WTC11 (cell line): Measurements from ENCODE around the gene C2CD5. TPM values are rescaled to one million over a fixed set of nuclear protein-coding genes. Genes with fewer than 3 reads are reported as not detected.

Experiments
- ATAC-seq: fragments of 200-7000 bp; cut with Tn5 transposase; 2 replicates; pipeline ENCODE4 v1.10.0; 2021; ENCODE audit warnings: mild to moderate bottlenecking, moderate library complexity
- CTCF ChIA-PET: fragments of 300-600 bp; sonication (Branson Sonifier 250); formaldehyde crosslinking; loops from one replicate; lab custom pipeline; 2021; ENCODE audit warnings: antibody characterized with exemption; lab: Charles Lee
- POLR2A ChIA-PET: fragments of 350-600 bp; sonication (Branson Sonifier 250); formaldehyde crosslinking; loops from one replicate; lab custom pipeline; 2021; ENCODE audit warnings: antibody characterized with exemption; lab: Charles Lee
- DNase-seq: peaks from one replicate; pipeline ENCODE4 v3.0.0; 2021; ENCODE audit warnings: low spot score
- H3K27ac Mint-ChIP-seq: 2 replicates; pipeline ENCODE4 v1.8.0; 2021; ENCODE audit warnings: mixed read lengths
- H3K27me3 Mint-ChIP-seq: 2 replicates; pipeline ENCODE4 v1.8.0; 2021; ENCODE audit warnings: low read depth, mild to moderate bottlenecking, moderate library complexity, mixed read lengths
- H3K36me3 Mint-ChIP-seq: 2 replicates; pipeline ENCODE4 v1.8.0; 2021; ENCODE audit warnings: mixed read lengths
- H3K4me1 Mint-ChIP-seq: 2 replicates; pipeline ENCODE4 v1.8.0; 2022; ENCODE audit warnings: mixed read lengths
- H3K4me3 Mint-ChIP-seq: 2 replicates; pipeline ENCODE4 v1.8.0; 2021; ENCODE audit warnings: mild to moderate bottlenecking, moderate library complexity, mixed read lengths
- H3K9me3 Mint-ChIP-seq: 2 replicates; pipeline ENCODE4 v1.8.0; 2021; ENCODE audit warnings: mixed read lengths
- AFF4 ChIP-seq: sonication (generic); formaldehyde crosslinking; IDR thresholded peaks from 2 replicates; pipeline ENCODE4 v1.8.1; 2023; ENCODE audit warnings: mild to moderate bottlenecking, missing genetic modification reagents, borderline replicate concordance
- ATF2 ChIP-seq: sonication (generic); formaldehyde crosslinking; IDR thresholded peaks from 2 replicates; pipeline ENCODE4 v1.8.1; 2022; ENCODE audit warnings: low read depth, missing genetic modification reagents, borderline replicate concordance
- ATF6 ChIP-seq: sonication (generic); formaldehyde crosslinking; IDR thresholded peaks from 2 replicates; pipeline ENCODE4 v1.8.1; 2023; ENCODE audit warnings: mild to moderate bottlenecking, missing genetic modification reagents
- CDX4 ChIP-seq: fragments of 250-450 bp; sonication (Bioruptor Pico); IDR thresholded peaks from 2 replicates; pipeline ENCODE4 v1.9.0; 2021; ENCODE audit warnings: moderate library complexity, mild to moderate bottlenecking, inconsistent platforms, borderline replicate concordance
- CREB1 ChIP-seq: sonication (generic); formaldehyde crosslinking; IDR thresholded peaks from 2 replicates; pipeline ENCODE4 v1.8.0; 2023; ENCODE audit warnings: mild to moderate bottlenecking, missing genetic modification reagents
- CREM ChIP-seq: sonication (generic); formaldehyde crosslinking; IDR thresholded peaks from 2 replicates; pipeline ENCODE4 v1.8.1; 2022; ENCODE audit warnings: mild to moderate bottlenecking, missing genetic modification reagents, moderate library complexity
- E2F5 ChIP-seq: sonication (generic); formaldehyde crosslinking; IDR thresholded peaks from 2 replicates; pipeline ENCODE4 v1.8.1; 2022; ENCODE audit warnings: mild to moderate bottlenecking, moderate library complexity, missing genetic modification reagents
- ESRRA ChIP-seq: sonication (generic); formaldehyde crosslinking; IDR thresholded peaks from 2 replicates; pipeline ENCODE4 v1.8.1; 2022; ENCODE audit warnings: mild to moderate bottlenecking, missing genetic modification reagents, borderline replicate concordance
- GABPB1 ChIP-seq: sonication (generic); formaldehyde crosslinking; IDR thresholded peaks from 2 replicates; pipeline ENCODE4 v1.8.1; 2023; ENCODE audit warnings: mild to moderate bottlenecking, missing genetic modification reagents
- HMGA2 ChIP-seq: fragments of 250-450 bp; sonication (Bioruptor Pico); IDR thresholded peaks from 2 replicates; pipeline ENCODE4 v1.4.0; 2021; ENCODE audit warnings: mild to moderate bottlenecking, moderate library complexity
- NR1H2 ChIP-seq: sonication (generic); formaldehyde crosslinking; IDR thresholded peaks from 2 replicates; pipeline ENCODE4 v1.9.0; 2021; ENCODE audit warnings: mild to moderate bottlenecking, moderate library complexity, missing genetic modification reagents
- ZNF138 ChIP-seq: sonication (generic); formaldehyde crosslinking; conservative IDR thresholded peaks from 2 replicates; pipeline ENCODE4 v1.8.1; 2022; ENCODE audit warnings: mild to moderate bottlenecking, moderate library complexity, missing genetic modification reagents
- total RNA-seq: library from RNA; stranded (reverse); gene quantifications from 3 replicates; pipeline ENCODE4 v1.2.3, GENCODE V29; 2021

C2CD5 gene
- total RNA-seq, 1 experiment from 2014 or later, result 48.1 TPM

- TF ChIP-seq CDX4 (CRISPR knock-in tag), result no peak
These were observed 130.8 kb downstream of the C2CD5 start (continued) for GRCh38 chr12:22413592-22413991.

- Mint-ChIP-seq H3K27me3 (no peaks in the 10 kb centered on the region), H3K4me1 (peaks cover 8% of the 10 kb centered on the region), H3K27ac (no peak overlapping the region), H3K36me3 (no peaks in the 10 kb centered on the region), H3K4me3 (no peak overlapping the region), H3K9me3 (no peaks in the 10 kb centered on the region)
- ATAC-seq, result no peak
- TF ChIP-seq ZNF138 (CRISPR knock-in tag) (no peak), CREB1 (CRISPR knock-in tag) (no peak), ESRRA (no peak), CREM (CRISPR knock-in tag) (no peak)
- POLR2A ChIA-PET, result no interaction called here
- DNase-seq, result no peak
- CTCF ChIA-PET, result no interaction called here
These were observed 131.8 kb downstream of the C2CD5 start for GRCh38 chr12:22412581-22412980.

GRCh38 chr12:22410486-22410885, 133.9 kb downstream of the C2CD5 start:
- H3K27me3 Mint-ChIP-seq, result no peaks in the 10 kb centered on the region
- peaks cover 8% of the 10 kb centered on the region for H3K4me1 Mint-ChIP-seq
- no peaks in the 10 kb centered on the region for H3K36me3 Mint-ChIP-seq
- POLR2A ChIA-PET, result no interaction called here
- no peaks in the 10 kb centered on the region for H3K9me3 Mint-ChIP-seq
- no peak for ATAC-seq
- no peak overlapping the region for H3K4me3 Mint-ChIP-seq
- H3K27ac Mint-ChIP-seq, result no peak overlapping the region
- DNase-seq, result no peak
- CTCF ChIA-PET, result interaction anchor here (1.7 kb wide), 1 partner anchor 33 kb away, joined by 4 read pairs; no protein-coding TSS in a partner anchor
- TF ChIP-seq HMGA2 (CRISPR knock-in tag), result no peak
- TF ChIP-seq E2F5 (CRISPR knock-in tag), result no peak
- TF ChIP-seq ATF2 (CRISPR knock-in tag), result no peak
- no peak for TF ChIP-seq NR1H2 (CRISPR knock-in tag)
- TF ChIP-seq GABPB1, result no peak
- TF ChIP-seq AFF4, result no peak
- TF ChIP-seq ATF6 (CRISPR knock-in tag), result no peak
